Osteocyte (in vitro differentiated cells): ENCODE data around the gene KLF6. TPM values are rescaled to one million over a fixed set of nuclear protein-coding genes. Genes with fewer than 3 reads are reported as not detected.
A peak's percentile ranks its signal among the peaks of the same experiment; 100 is the strongest.
"Not testable (repeated sequence)": the region's sequence is repeated elsewhere in the genome, so short reads cannot be mapped to it uniquely, and the experiment has no call there.

Experiments used
- DNase-seq: peaks from one replicate; pipeline ENCODE4 v3.0.0; 2021; ENCODE audit warnings: mixed read lengths; ENCODE audit not compliant: unreplicated experiment; ENCODE audit errors: extremely low spot score
- H3K27ac Mint-ChIP-seq: one replicate; pipeline ENCODE4 v1.8.0; 2021; ENCODE audit warnings: mild to moderate bottlenecking, mixed read lengths; ENCODE audit not compliant: unreplicated experiment
- H3K27me3 Mint-ChIP-seq: one replicate; pipeline ENCODE4 v1.8.0; 2021; ENCODE audit warnings: mixed read lengths; ENCODE audit not compliant: unreplicated experiment
- H3K36me3 Mint-ChIP-seq: one replicate; pipeline ENCODE4 v1.8.0; 2021; ENCODE audit warnings: mixed read lengths; ENCODE audit not compliant: unreplicated experiment
- H3K4me1 Mint-ChIP-seq: one replicate; pipeline ENCODE4 v1.8.0; 2021; ENCODE audit warnings: mixed read lengths; ENCODE audit not compliant: unreplicated experiment
- H3K4me3 Mint-ChIP-seq: one replicate; pipeline ENCODE4 v1.8.0; 2021; ENCODE audit warnings: mild to moderate bottlenecking, moderate library complexity, mixed read lengths; ENCODE audit not compliant: unreplicated experiment
- H3K9me3 Mint-ChIP-seq: one replicate; pipeline ENCODE4 v1.8.0; 2021; ENCODE audit warnings: mixed read lengths; ENCODE audit not compliant: unreplicated experiment
- total RNA-seq: library from RNA; stranded (reverse); gene quantifications from 2 replicates; pipeline ENCODE4 v1.2.1, GENCODE V29; 2021
- TF ChIP-seq, protein P1 (sequence below): fragments of 200-600 bp; sonication (generic); IDR thresholded peaks from 2 replicates; pipeline ENCODE4 v1.5.0; 2021; ENCODE audit warnings: antibody characterized with exemption, mild to moderate bottlenecking, moderate library complexity

The KLF6 gene
- total RNA-seq, 1 donor from 2014 or later, result 341 TPM

DNA sequence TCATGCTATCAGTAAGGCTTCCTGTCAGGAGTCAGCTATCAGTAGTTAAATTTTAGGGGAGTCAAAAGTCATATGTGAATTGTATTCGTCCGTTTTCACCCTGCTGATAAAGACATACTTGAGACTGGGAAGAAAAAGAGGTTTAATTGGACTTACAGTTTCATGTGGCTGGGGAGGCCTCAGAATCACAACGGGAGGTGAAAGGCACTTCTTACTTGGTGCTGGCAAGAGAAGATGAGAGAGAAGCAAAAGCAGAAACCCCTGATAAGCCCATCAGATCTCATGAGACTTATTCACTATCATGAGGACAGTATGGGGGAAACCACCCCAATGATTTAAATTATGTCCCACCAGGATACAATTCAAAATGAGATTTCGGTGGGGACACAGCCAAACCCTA is 47.1 kb downstream of the KLF6 start:
- Mint-ChIP-seq H3K9me3 (no peaks in the 10 kb centered on the region), H3K27me3 (no peaks in the 10 kb centered on the region), H3K4me1 (no peaks in the 10 kb centered on the region), H3K27ac (no peak overlapping the region), H3K4me3 (no peak overlapping the region), H3K36me3 (no peaks in the 10 kb centered on the region)
- peak; percentile 10 for DNase-seq
- TF ChIP-seq, protein P1, sequence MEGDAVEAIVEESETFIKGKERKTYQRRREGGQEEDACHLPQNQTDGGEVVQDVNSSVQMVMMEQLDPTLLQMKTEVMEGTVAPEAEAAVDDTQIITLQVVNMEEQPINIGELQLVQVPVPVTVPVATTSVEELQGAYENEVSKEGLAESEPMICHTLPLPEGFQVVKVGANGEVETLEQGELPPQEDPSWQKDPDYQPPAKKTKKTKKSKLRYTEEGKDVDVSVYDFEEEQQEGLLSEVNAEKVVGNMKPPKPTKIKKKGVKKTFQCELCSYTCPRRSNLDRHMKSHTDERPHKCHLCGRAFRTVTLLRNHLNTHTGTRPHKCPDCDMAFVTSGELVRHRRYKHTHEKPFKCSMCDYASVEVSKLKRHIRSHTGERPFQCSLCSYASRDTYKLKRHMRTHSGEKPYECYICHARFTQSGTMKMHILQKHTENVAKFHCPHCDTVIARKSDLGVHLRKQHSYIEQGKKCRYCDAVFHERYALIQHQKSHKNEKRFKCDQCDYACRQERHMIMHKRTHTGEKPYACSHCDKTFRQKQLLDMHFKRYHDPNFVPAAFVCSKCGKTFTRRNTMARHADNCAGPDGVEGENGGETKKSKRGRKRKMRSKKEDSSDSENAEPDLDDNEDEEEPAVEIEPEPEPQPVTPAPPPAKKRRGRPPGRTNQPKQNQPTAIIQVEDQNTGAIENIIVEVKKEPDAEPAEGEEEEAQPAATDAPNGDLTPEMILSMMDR, result no peak

DNA sequence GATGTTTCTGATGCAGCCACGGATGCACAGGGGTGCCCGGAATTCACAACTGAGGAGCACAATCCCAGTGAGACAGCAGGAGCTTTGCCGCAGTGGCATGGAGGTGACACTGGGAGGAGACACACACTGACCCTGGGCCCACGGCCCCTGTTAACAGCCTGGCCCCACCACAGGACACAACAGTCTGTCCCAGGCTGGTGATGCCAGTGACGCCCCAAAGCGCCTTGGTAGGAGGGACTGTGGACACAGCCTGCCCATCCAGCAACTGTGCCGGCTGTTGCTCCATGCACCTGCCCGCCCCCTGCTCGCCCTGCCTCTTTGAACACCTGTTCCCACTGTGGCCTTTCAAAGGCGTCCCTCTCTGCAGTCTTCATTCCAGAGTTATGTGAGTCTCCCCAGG is 49.8 kb downstream of the KLF6 start:
- Mint-ChIP-seq H3K4me1 (no peaks in the 10 kb centered on the region), H3K9me3 (peaks cover 5% of the 10 kb centered on the region), H3K4me3 (no peak overlapping the region), H3K27ac (no peak overlapping the region), H3K27me3 (no peaks in the 10 kb centered on the region), H3K36me3 (no peaks in the 10 kb centered on the region)
- DNase-seq, result peak; percentile 80
- TF ChIP-seq, protein P1, result no peak

DNA sequence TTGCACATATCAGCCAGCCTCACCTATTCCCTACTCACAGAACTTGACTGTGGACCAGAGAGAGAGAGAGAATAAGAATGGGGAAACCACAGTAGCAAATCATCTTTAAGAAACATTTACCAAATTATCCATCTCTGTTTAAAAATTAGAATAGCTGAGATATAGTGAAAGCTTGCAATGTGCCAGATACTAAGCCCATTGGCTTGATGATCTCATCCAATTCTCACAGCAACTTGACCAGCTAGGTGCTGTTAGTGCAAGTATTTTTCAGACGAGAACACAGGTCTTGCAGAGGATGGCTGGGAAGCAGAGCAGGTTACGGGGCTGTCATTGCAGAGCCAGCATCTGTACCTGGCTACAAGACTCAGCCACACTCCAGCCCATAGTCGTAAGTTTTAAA is 50.9 kb downstream of the KLF6 start:
- Mint-ChIP-seq H3K27me3 (no peaks in the 10 kb centered on the region), H3K27ac (no peak overlapping the region), H3K9me3 (peaks cover 5% of the 10 kb centered on the region), H3K36me3 (no peaks in the 10 kb centered on the region), H3K4me3 (no peak overlapping the region), H3K4me1 (no peaks in the 10 kb centered on the region)
- no peak for DNase-seq
- TF ChIP-seq, protein P1, result no peak

DNA sequence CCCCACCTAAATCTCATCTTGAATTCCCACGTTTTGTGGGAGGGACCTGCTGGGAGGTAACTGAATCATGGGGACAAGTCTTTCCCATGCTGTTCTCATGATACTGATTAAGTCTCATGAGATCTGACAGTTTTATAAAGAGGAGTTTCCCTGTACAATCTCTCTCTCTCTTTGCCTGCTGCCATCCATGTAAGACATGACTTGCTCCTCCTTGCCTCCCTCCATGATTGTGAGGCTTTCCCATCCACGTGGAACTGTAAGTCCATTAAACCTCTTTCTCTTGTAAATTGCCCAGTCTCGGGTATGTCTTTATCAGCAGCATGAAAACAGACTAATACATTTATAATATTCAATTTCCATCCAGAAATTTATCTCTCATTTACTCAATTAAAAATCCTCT is 52.8 kb downstream of the KLF6 start:
- not testable (repeated sequence) for H3K36me3 Mint-ChIP-seq, H3K9me3 Mint-ChIP-seq, H3K27ac Mint-ChIP-seq, H3K27me3 Mint-ChIP-seq, DNase-seq, H3K4me3 Mint-ChIP-seq, H3K4me1 Mint-ChIP-seq

DNA sequence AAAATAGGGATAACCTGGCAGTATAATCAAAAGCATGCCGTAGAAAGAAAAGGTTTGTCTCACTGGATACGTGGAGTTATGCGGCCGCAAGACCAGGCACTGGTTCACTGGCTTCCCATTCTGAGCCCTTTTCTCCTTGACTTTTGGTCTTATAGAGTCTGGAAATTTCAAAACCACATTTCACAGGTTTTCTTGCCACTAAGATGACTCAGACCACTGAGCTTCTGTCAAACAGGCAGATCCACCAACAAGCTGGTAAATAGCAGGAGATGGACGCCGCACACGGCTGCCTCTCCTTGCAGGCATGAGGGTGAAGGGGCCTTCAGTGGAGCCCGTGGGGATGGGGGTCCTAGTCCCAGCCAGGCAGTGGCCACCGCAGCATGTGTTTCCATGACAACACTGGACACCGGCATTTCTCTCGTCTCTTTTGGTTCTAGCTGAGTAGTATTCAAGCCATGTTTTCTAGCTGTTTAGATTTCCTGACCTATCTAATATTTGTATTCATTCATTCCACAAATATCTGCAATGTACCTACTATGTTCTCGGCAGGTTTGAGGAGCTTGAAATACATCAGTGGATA is 55.5 kb downstream of the KLF6 start:
- H3K9me3 Mint-ChIP-seq, result peaks cover 5% of the 10 kb centered on the region
- H3K36me3 Mint-ChIP-seq, result no peaks in the 10 kb centered on the region
- TF ChIP-seq, protein P1, result no peak
- H3K4me3 Mint-ChIP-seq, result no peak overlapping the region
- H3K4me1 Mint-ChIP-seq, result no peaks in the 10 kb centered on the region
- no peak overlapping the region for H3K27ac Mint-ChIP-seq
- peaks cover 8% of the 10 kb centered on the region for H3K27me3 Mint-ChIP-seq
- DNase-seq, result no peak

DNA sequence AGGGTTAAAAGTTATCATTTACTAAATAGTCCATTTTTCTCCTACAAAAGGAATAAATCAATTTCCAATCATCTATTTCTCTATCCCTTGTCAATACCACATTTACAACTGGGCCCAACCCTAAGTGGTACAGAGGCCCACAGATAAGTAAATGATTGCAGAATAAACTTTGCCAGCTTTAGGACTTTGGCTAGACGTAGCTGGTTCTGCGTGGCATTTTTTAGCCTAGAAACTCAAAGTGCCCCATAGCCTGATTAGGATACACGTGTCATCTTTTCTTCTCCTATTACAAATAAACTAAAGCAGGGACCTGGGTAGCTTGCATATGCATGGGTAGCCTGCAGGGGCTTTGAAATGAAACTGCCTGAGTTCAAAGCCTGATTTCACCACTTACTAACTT is 56.4 kb downstream of the KLF6 start:
- Mint-ChIP-seq H3K4me1 (no peaks in the 10 kb centered on the region), H3K9me3 (peaks cover 5% of the 10 kb centered on the region), H3K36me3 (no peaks in the 10 kb centered on the region), H3K4me3 (no peak overlapping the region), H3K27me3 (peaks cover 8% of the 10 kb centered on the region), H3K27ac (no peak overlapping the region)
- TF ChIP-seq, protein P1, result no peak
- no peak for DNase-seq
